HepG2 (cell line): ENCODE data around the gene ARL3. TPM values are rescaled to one million over a fixed set of nuclear protein-coding genes. Genes with fewer than 3 reads are reported as not detected.

Experiments used
- ADNP ChIP-seq: sonication (generic); formaldehyde crosslinking; IDR thresholded peaks from 2 replicates; pipeline ENCODE4 v1.4.0; 2020; ENCODE audit warnings: missing genetic modification reagents
- CENPX ChIP-seq: sonication (generic); formaldehyde crosslinking; IDR thresholded peaks from 2 replicates; pipeline ENCODE4 v1.9.0; 2021; ENCODE audit warnings: mild to moderate bottlenecking, missing genetic modification reagents, moderate library complexity
- GATA4 ChIP-seq: sonication (generic); IDR thresholded peaks from 2 replicates; pipeline ENCODE4 v1.6.1; 2016; ENCODE audit warnings: antibody characterized with exemption, low read depth, borderline replicate concordance
- GTF3A ChIP-seq: sonication (generic); formaldehyde crosslinking; conservative IDR thresholded peaks from 2 replicates; pipeline ENCODE4 v1.4.0; 2020; ENCODE audit warnings: mild to moderate bottlenecking, missing genetic modification reagents
- HNRNPH1 ChIP-seq: fragments of 200-400 bp; formaldehyde crosslinking; optimal IDR thresholded peaks from 2 replicates; pipeline ENCODE3; 2017; ENCODE audit warnings: mild to moderate bottlenecking, low read depth, low read length
- MAZ ChIP-seq, 2 experiments: sonication (generic) in 1 of 2; formaldehyde crosslinking in 1 of 2; IDR thresholded peaks; 2 replicates each; pipeline versions ENCODE4 v1.5.0 to v1.6.1; 2012 to 2020; ENCODE audit warnings: low read depth in 2 of 2, mild to moderate bottlenecking in 2 of 2, borderline replicate concordance in 1 of 2, improper control_type of control experiment in 1 of 2, low read length in 1 of 2, missing genetic modification reagents in 1 of 2, moderate library complexity in 1 of 2
- REXO4 ChIP-seq: sonication (generic); formaldehyde crosslinking; IDR thresholded peaks from 2 replicates; pipeline ENCODE4 v1.8.0; 2022; ENCODE audit warnings: missing genetic modification reagents, mild to moderate bottlenecking, borderline replicate concordance
- TBP ChIP-seq: sonication (generic); formaldehyde crosslinking; IDR thresholded peaks from 2 replicates; pipeline ENCODE4 v1.5.0; 2020; ENCODE audit warnings: missing genetic modification reagents
- TEAD3 ChIP-seq: optimal IDR thresholded peaks from 2 replicates; pipeline ENCODE3; 2016; ENCODE audit warnings: borderline replicate concordance
- YEATS2 ChIP-seq: sonication (generic); formaldehyde crosslinking; IDR thresholded peaks from 2 replicates; pipeline ENCODE4 v1.4.0; 2020; ENCODE audit warnings: missing genetic modification reagents, borderline replicate concordance
- ZFP41 ChIP-seq: sonication (generic); formaldehyde crosslinking; IDR thresholded peaks from 2 replicates; pipeline ENCODE4 v1.4.0; 2020; ENCODE audit warnings: mild to moderate bottlenecking, missing genetic modification reagents, borderline replicate concordance
- polyA plus RNA-seq, 8 experiments: library from polyadenylated mRNA; depleted of rRNA in 3 of 8; stranded (reverse) in 7 of 8; unstranded in 1 of 8; fragments of >200 nt; fragmentation: Illumina TruSeq in 4 of 8; extraction: Trizol in 4 of 8; gene quantifications; 2 replicates each; pipeline versions ENCODE4 v1.2.1 to v1.2.3, GENCODE V29; 2011 to 2016; ENCODE audit warnings: low read depth in 4 of 8, missing spikeins in 1 of 8, mixed read lengths in 1 of 8; ENCODE audit not compliant: insufficient read depth in 1 of 8
- total RNA-seq, 5 experiments: library from RNA; depleted of rRNA; stranded (reverse); fragments of >200 nt; fragmentation: Illumina TruSeq; extraction: Trizol; gene quantifications; 2 replicates each; pipeline ENCODE4 v1.2.3, GENCODE V29; 2016; ENCODE audit warnings: low read depth in 1 of 5
- TF ChIP-seq, protein P1 (sequence below): IDR thresholded peaks from 2 replicates; pipeline ENCODE4 v1.4.0; 2020; ENCODE audit warnings: mild to moderate bottlenecking, missing genetic modification reagents
- TF ChIP-seq, protein P2 (sequence below): IDR thresholded peaks from 2 replicates; pipeline ENCODE4 v1.6.1; 2016; ENCODE audit warnings: low read depth
- TF ChIP-seq, protein P3 (sequence below): sonication (generic); formaldehyde crosslinking; IDR thresholded peaks from 2 replicates; pipeline ENCODE4 v1.9.0; 2021; ENCODE audit warnings: mild to moderate bottlenecking, missing genetic modification reagents
- TF ChIP-seq, protein P4 (sequence below): IDR thresholded peaks from 2 replicates; pipeline ENCODE4 v1.6.1; 2016; ENCODE audit warnings: missing compliant biosample characterization, missing genetic modification reagents, borderline replicate concordance
- TF ChIP-seq, protein P5 (sequence below): IDR thresholded peaks from 2 replicates; pipeline ENCODE4 v1.6.1; 2016; ENCODE audit warnings: missing genetic modification reagents, missing compliant biosample characterization

The ARL3 gene
- total and polyA plus RNA-seq, 2 of the 13 experiments (the other 11 are each of a cell fraction or from before 2014, with no cell fraction given): 5.2 to 6.6 TPM

DNA sequence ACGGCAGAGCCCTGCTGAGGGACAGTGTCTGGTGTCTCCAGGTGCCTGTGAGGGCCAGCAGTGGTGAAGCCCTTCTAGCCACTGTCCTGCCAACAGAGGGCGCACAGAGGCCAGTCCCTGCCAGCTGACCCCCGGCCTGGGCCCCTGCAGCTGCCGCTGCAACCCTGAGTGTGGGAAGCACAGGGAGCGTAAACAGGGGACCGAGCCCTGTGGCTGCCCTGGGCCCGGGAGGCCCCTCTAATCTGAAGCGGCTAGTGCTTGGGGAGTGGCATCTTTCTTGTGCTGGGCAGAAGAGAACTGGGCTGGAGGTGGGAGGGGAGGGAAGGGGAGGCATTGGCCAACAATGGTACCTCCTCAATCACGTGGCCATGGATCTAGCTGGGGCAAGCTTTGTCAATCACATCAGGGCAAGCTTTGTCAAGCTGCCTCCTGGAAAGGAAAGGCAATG, 35.3 kb downstream of the ARL3 start (continued):
- TF ChIP-seq, protein P1, sequence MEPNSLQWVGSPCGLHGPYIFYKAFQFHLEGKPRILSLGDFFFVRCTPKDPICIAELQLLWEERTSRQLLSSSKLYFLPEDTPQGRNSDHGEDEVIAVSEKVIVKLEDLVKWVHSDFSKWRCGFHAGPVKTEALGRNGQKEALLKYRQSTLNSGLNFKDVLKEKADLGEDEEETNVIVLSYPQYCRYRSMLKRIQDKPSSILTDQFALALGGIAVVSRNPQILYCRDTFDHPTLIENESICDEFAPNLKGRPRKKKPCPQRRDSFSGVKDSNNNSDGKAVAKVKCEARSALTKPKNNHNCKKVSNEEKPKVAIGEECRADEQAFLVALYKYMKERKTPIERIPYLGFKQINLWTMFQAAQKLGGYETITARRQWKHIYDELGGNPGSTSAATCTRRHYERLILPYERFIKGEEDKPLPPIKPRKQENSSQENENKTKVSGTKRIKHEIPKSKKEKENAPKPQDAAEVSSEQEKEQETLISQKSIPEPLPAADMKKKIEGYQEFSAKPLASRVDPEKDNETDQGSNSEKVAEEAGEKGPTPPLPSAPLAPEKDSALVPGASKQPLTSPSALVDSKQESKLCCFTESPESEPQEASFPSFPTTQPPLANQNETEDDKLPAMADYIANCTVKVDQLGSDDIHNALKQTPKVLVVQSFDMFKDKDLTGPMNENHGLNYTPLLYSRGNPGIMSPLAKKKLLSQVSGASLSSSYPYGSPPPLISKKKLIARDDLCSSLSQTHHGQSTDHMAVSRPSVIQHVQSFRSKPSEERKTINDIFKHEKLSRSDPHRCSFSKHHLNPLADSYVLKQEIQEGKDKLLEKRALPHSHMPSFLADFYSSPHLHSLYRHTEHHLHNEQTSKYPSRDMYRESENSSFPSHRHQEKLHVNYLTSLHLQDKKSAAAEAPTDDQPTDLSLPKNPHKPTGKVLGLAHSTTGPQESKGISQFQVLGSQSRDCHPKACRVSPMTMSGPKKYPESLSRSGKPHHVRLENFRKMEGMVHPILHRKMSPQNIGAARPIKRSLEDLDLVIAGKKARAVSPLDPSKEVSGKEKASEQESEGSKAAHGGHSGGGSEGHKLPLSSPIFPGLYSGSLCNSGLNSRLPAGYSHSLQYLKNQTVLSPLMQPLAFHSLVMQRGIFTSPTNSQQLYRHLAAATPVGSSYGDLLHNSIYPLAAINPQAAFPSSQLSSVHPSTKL (CRISPR knock-in tag): peak; percentile 46
- no peak for TF ChIP-seq TEAD3
- no peak for TF ChIP-seq ADNP
- TF ChIP-seq TBP (CRISPR knock-in tag): no peak
- TF ChIP-seq, protein P2, sequence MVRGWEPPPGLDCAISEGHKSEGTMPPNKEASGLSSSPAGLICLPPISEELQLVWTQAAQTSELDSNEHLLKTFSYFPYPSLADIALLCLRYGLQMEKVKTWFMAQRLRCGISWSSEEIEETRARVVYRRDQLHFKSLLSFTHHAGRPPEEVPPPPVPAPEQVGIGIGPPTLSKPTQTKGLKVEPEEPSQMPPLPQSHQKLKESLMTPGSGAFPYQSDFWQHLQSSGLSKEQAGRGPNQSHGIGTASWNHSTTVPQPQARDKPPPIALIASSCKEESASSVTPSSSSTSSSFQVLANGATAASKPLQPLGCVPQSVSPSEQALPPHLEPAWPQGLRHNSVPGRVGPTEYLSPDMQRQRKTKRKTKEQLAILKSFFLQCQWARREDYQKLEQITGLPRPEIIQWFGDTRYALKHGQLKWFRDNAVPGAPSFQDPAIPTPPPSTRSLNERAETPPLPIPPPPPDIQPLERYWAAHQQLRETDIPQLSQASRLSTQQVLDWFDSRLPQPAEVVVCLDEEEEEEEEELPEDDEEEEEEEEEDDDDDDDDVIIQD: no peak; the same call in 1 of the 2 replicates
- no peak for TF ChIP-seq HNRNPH1
- TF ChIP-seq, protein P3, sequence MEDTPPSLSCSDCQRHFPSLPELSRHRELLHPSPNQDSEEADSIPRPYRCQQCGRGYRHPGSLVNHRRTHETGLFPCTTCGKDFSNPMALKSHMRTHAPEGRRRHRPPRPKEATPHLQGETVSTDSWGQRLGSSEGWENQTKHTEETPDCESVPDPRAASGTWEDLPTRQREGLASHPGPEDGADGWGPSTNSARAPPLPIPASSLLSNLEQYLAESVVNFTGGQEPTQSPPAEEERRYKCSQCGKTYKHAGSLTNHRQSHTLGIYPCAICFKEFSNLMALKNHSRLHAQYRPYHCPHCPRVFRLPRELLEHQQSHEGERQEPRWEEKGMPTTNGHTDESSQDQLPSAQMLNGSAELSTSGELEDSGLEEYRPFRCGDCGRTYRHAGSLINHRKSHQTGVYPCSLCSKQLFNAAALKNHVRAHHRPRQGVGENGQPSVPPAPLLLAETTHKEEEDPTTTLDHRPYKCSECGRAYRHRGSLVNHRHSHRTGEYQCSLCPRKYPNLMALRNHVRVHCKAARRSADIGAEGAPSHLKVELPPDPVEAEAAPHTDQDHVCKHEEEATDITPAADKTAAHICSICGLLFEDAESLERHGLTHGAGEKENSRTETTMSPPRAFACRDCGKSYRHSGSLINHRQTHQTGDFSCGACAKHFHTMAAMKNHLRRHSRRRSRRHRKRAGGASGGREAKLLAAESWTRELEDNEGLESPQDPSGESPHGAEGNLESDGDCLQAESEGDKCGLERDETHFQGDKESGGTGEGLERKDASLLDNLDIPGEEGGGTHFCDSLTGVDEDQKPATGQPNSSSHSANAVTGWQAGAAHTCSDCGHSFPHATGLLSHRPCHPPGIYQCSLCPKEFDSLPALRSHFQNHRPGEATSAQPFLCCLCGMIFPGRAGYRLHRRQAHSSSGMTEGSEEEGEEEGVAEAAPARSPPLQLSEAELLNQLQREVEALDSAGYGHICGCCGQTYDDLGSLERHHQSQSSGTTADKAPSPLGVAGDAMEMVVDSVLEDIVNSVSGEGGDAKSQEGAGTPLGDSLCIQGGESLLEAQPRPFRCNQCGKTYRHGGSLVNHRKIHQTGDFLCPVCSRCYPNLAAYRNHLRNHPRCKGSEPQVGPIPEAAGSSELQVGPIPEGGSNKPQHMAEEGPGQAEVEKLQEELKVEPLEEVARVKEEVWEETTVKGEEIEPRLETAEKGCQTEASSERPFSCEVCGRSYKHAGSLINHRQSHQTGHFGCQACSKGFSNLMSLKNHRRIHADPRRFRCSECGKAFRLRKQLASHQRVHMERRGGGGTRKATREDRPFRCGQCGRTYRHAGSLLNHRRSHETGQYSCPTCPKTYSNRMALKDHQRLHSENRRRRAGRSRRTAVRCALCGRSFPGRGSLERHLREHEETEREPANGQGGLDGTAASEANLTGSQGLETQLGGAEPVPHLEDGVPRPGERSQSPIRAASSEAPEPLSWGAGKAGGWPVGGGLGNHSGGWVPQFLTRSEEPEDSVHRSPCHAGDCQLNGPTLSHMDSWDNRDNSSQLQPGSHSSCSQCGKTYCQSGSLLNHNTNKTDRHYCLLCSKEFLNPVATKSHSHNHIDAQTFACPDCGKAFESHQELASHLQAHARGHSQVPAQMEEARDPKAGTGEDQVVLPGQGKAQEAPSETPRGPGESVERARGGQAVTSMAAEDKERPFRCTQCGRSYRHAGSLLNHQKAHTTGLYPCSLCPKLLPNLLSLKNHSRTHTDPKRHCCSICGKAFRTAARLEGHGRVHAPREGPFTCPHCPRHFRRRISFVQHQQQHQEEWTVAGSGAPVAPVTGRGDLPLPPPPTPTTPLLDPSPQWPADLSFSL (CRISPR knock-in tag): no peak
- no peak for TF ChIP-seq GTF3A
- TF ChIP-seq, protein P4, sequence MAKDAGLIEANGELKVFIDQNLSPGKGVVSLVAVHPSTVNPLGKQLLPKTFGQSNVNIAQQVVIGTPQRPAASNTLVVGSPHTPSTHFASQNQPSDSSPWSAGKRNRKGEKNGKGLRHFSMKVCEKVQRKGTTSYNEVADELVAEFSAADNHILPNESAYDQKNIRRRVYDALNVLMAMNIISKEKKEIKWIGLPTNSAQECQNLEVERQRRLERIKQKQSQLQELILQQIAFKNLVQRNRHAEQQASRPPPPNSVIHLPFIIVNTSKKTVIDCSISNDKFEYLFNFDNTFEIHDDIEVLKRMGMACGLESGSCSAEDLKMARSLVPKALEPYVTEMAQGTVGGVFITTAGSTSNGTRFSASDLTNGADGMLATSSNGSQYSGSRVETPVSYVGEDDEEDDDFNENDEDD (CRISPR knock-in tag): peak; percentile 50; the same call in 1 of the 2 replicates
- TF ChIP-seq GATA4: no peak
- TF ChIP-seq REXO4: no peak
- no peak for TF ChIP-seq CENPX (CRISPR knock-in tag)
- no peak for TF ChIP-seq MAZ (IDR thresholded peaks at IDR 0.05; ENCODE audit: borderline replicate concordance, low read depth, low read length)
- peak; percentile 69; the same call in 1 of the 2 replicates for TF ChIP-seq MAZ (CRISPR knock-in tag; IDR thresholded peaks at IDR 0.05; ENCODE audit: low read depth)
- no peak for TF ChIP-seq ZFP41 (CRISPR knock-in tag)
- TF ChIP-seq, protein P5, sequence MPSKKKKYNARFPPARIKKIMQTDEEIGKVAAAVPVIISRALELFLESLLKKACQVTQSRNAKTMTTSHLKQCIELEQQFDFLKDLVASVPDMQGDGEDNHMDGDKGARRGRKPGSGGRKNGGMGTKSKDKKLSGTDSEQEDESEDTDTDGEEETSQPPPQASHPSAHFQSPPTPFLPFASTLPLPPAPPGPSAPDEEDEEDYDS (CRISPR knock-in tag): no peak
- TF ChIP-seq YEATS2 (CRISPR knock-in tag): no peak
